OCI-LY3 (cell line): Measurements from ENCODE around the gene TOP2A.

Experiments used
- EZH2phosphoT487 ChIP-seq: fragments of 200-600 bp; shearing (Covaris generic); IDR thresholded peaks from 2 replicates; pipeline ENCODE4 v1.6.1; 2018; ENCODE audit warnings: antibody characterized with exemption, mixed run types, low read depth
- TF ChIP-seq, protein P1 (sequence below): fragments of 200-600, 300-600 bp; sonication (generic); IDR thresholded peaks from 2 replicates; pipeline ENCODE4 v1.5.1; 2014; ENCODE audit warnings: antibody characterized with exemption, low read length, low read depth

DNA sequence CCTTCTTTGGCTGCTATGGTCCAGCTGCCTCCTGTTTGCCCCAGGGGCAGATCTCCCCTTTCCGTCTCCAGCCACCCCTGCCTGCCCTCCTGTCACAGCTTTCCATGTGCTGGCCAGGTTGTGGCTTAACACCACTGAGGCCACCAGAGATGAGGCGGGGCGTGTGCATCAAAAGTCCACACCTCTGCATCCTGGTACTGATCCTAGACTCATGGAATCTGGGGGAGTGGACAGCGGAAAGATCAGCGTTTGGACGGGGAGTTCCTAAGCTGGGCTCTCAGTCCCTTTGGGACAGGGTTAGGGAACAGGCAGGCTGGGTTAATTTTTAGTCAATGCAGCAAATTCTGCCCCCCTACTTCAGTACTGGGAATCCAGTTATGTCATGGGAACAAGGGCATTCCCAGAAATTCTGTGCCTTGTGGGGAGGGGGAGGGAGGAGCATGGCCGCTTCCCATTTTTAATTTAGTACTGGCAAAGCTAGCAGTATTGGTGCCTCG lies 29.5 kb upstream of the TOP2A start:
- TF ChIP-seq, protein P1, sequence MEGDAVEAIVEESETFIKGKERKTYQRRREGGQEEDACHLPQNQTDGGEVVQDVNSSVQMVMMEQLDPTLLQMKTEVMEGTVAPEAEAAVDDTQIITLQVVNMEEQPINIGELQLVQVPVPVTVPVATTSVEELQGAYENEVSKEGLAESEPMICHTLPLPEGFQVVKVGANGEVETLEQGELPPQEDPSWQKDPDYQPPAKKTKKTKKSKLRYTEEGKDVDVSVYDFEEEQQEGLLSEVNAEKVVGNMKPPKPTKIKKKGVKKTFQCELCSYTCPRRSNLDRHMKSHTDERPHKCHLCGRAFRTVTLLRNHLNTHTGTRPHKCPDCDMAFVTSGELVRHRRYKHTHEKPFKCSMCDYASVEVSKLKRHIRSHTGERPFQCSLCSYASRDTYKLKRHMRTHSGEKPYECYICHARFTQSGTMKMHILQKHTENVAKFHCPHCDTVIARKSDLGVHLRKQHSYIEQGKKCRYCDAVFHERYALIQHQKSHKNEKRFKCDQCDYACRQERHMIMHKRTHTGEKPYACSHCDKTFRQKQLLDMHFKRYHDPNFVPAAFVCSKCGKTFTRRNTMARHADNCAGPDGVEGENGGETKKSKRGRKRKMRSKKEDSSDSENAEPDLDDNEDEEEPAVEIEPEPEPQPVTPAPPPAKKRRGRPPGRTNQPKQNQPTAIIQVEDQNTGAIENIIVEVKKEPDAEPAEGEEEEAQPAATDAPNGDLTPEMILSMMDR: no peak
- no peak for TF ChIP-seq EZH2phosphoT487
